ENCODE measurements around the gene RND3. TPM values are rescaled to one million over a fixed set of nuclear protein-coding genes. Genes with fewer than 3 reads are reported as not detected.

Gene RND3
- total RNA-seq, 1 donor from 2014 or later, result 59.1 TPM

DNA sequence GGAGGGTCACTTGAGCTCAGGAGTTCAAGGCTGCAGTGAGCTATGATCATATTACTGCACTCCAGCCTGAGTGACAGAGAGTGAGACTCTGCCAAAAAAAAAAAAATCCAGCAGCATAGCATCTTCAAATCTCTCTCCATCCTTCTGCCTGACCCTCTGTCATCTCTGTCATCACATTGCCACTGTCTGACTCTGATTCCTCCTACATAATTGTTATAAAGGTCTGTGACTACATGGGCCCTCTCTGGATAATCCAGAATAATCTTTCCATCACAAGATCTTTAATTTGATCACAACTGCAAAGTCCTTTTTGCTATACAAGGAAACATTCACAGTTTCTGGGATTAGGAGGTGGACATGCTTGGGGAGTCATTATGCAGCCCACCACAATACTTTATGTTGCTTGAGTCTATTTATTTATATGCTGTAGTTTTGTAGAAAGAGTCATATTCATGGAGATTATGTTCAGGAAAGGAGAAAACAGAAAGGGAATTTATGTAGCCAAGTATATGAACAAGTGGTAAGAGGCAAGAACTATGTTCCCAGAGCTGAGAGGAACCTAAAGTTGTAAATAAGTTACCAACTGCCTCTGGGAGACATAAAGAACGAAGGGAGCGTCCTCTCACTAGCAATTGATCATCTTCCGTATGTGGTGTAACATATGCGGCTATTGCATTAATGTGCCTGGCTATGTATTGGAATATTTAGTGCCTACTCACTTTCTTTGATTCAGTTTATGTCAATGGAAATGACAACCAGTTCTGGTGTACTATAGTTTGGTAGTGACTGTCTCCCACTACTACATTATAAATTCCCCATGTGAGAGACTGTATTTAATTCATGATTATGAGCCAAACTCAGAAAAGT is 21.5 kb downstream of the RND3 start:
- no peak for DNase-seq (ENCODE audit: low read depth)

DNA sequence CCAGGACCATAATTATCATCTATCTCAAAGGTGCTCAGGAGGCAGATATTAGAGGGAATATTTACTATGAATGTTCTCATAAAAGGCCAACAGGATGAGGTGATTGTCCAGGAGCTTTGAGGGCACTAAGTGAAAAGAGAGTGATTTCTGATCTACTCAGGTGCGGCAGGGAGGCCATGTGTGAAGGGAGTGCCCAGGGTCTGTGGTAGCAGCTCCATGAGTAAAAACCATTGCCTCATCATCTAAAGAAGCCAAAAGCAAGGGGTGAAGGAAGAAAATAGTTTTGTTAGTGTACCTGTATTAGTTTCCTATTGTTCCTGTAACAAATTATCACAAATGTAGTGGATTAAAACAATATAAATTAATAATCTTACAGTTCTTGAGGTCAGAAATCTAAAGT is 22.5 kb downstream of the RND3 start:
- TF ChIP-seq, protein P1, sequence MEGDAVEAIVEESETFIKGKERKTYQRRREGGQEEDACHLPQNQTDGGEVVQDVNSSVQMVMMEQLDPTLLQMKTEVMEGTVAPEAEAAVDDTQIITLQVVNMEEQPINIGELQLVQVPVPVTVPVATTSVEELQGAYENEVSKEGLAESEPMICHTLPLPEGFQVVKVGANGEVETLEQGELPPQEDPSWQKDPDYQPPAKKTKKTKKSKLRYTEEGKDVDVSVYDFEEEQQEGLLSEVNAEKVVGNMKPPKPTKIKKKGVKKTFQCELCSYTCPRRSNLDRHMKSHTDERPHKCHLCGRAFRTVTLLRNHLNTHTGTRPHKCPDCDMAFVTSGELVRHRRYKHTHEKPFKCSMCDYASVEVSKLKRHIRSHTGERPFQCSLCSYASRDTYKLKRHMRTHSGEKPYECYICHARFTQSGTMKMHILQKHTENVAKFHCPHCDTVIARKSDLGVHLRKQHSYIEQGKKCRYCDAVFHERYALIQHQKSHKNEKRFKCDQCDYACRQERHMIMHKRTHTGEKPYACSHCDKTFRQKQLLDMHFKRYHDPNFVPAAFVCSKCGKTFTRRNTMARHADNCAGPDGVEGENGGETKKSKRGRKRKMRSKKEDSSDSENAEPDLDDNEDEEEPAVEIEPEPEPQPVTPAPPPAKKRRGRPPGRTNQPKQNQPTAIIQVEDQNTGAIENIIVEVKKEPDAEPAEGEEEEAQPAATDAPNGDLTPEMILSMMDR (conservative IDR thresholded peaks at IDR 0.05; ENCODE audit: low read depth, low read length), result no peak
- DNase-seq (ENCODE audit: low read depth), result no peak
- H3K4me3 ChIP-seq (ENCODE audit: low read depth, low read length), result no peak overlapping the region

More for the DNA sequence above, 21.5 kb downstream of the RND3 start:
- H3K4me3 ChIP-seq (ENCODE audit: low read depth, low read length), result no peak overlapping the region
- TF ChIP-seq, protein P1 (conservative IDR thresholded peaks at IDR 0.05; ENCODE audit: low read depth, low read length), result no peak

DNA sequence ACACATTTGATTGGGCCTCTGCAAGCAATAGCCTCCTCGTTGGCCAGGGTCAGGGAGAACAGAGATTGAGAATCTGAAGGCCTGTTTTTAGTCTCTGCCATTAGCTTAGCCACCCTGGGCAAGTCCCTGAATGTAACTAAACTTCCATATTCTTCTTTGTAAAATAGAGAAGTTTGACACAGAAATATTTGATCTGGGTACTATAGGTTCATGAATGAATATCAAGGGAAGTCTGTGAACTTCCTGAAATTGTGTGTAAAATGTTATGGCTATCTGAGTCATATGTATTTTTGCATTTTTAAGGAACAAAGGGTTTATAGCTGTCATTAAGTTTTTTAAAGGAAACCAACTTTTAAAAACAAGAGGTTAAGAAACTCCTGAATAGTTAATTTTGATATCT is 23.2 kb downstream of the RND3 start:
- no peak for DNase-seq (ENCODE audit: low read depth)
- TF ChIP-seq, protein P1 (conservative IDR thresholded peaks at IDR 0.05; ENCODE audit: low read depth, low read length), result no peak
- no peak overlapping the region for H3K4me3 ChIP-seq (ENCODE audit: low read depth, low read length)

GRCh38 chr2:150462770-150463169 is 24.7 kb downstream of the RND3 start:
- H3K4me3 ChIP-seq (ENCODE audit: low read depth, low read length), result no peak overlapping the region
- no peak for DNase-seq (ENCODE audit: low read depth)
- TF ChIP-seq, protein P1 (conservative IDR thresholded peaks at IDR 0.05; ENCODE audit: low read depth, low read length), result no peak

- no peak overlapping the region for H3K4me3 ChIP-seq (ENCODE audit: low read depth, low read length)
- TF ChIP-seq, protein P1 (conservative IDR thresholded peaks at IDR 0.05; ENCODE audit: low read depth, low read length), result no peak
- no peak for DNase-seq (ENCODE audit: low read depth)
These were observed 28.2 kb downstream of the RND3 start for GRCh38 chr2:150459281-150459680.

GRCh38 chr2:150450765-150451164 is 36.7 kb downstream of the RND3 start:
- no peak for DNase-seq (ENCODE audit: low read depth)
- H3K4me3 ChIP-seq (ENCODE audit: low read depth, low read length), result no peak overlapping the region
- TF ChIP-seq, protein P1 (conservative IDR thresholded peaks at IDR 0.05; ENCODE audit: low read depth, low read length), result no peak

GRCh38 chr2:150449856-150450255 is 37.6 kb downstream of the RND3 start:
- TF ChIP-seq, protein P1 (conservative IDR thresholded peaks at IDR 0.05; ENCODE audit: low read depth, low read length), result no peak
- H3K4me3 ChIP-seq (ENCODE audit: low read depth, low read length), result no peak overlapping the region
- DNase-seq (ENCODE audit: low read depth), result no peak
